Neural cell (in vitro differentiated cells): ENCODE results near the gene ZNF668. TPM values are rescaled to one million over a fixed set of nuclear protein-coding genes. Genes with fewer than 3 reads are reported as not detected.
A peak's percentile ranks its signal among the peaks of the same experiment; 100 is the strongest.

Source experiments
- H2AFZ ChIP-seq: fragments of 200-600, 300-800 bp; sonication (generic), shearing (Covaris generic); 2 replicates; pipeline ENCODE4 v1.6.0; 2014; ENCODE audit warnings: low read depth, mild to moderate bottlenecking, antibody characterized with exemption, low read length, moderate library complexity
- H3F3A ChIP-seq: fragments of 200-600 bp; shearing (Covaris generic); 2 replicates; pipeline ENCODE4 v1.6.1; 2016; ENCODE audit warnings: mild to moderate bottlenecking, moderate library complexity, mixed read lengths, antibody characterized with exemption, low read length; ENCODE audit not compliant: insufficient read depth, poor library complexity, severe bottlenecking
- H3K27ac ChIP-seq: fragments of 200-600, 300-800 bp; sonication (generic), shearing (Covaris generic); 2 replicates; pipeline ENCODE4 v1.5.1; 2014; ENCODE audit warnings: mild to moderate bottlenecking, low read length, moderate library complexity
- H3K27me3 ChIP-seq: fragments of 300-800, 200-600 bp; sonication (generic), shearing (Covaris generic); 2 replicates; pipeline ENCODE4 v1.6.0; 2014; ENCODE audit warnings: mild to moderate bottlenecking, low read depth, low read length, moderate library complexity; ENCODE audit not compliant: insufficient read depth
- H3K36me3 ChIP-seq: fragments of 300-800, 200-600 bp; sonication (generic), shearing (Covaris generic); 2 replicates; pipeline ENCODE4 v1.5.1; 2014; ENCODE audit warnings: mild to moderate bottlenecking, antibody characterized with exemption, low read length, moderate library complexity; ENCODE audit not compliant: insufficient read depth
- H3K4me2 ChIP-seq: fragments of 300-800, 200-600 bp; sonication (generic), shearing (Covaris generic); 2 replicates; pipeline ENCODE4 v1.6.0; 2014; ENCODE audit warnings: mild to moderate bottlenecking, low read length
- H3K4me3 ChIP-seq: fragments of 300-800, 200-600 bp; sonication (generic), shearing (Covaris generic); 2 replicates; pipeline ENCODE4 v1.5.1; 2014; ENCODE audit warnings: mild to moderate bottlenecking, low read length, moderate library complexity
- H3K79me2 ChIP-seq: fragments of 200-600 bp; shearing (Covaris generic); replicated peaks from 2 replicates; pipeline ENCODE4 v1.6.0; 2014; ENCODE audit warnings: mild to moderate bottlenecking, low read length, moderate library complexity; ENCODE audit not compliant: insufficient read depth
- H3K9ac ChIP-seq: fragments of 300-800, 200-600 bp; sonication (generic), shearing (Covaris generic); 2 replicates; pipeline ENCODE4 v1.6.1; 2016; ENCODE audit warnings: mild to moderate bottlenecking, low read length, mixed read lengths
- H3K9me2 ChIP-seq: fragments of 200-600 bp; shearing (Covaris generic); 2 replicates; pipeline ENCODE4 v1.6.1; 2016; ENCODE audit warnings: mild to moderate bottlenecking, low read length, mixed read lengths; ENCODE audit not compliant: insufficient read depth
- H3K9me3 ChIP-seq: fragments of 200-600, 300-800 bp; sonication (generic), shearing (Covaris generic); 2 replicates; pipeline ENCODE4 v1.6.1; 2016; ENCODE audit warnings: mild to moderate bottlenecking, mixed run types, low read length, moderate library complexity, mixed read lengths
- H4K20me1 ChIP-seq: fragments of 200-600 bp; shearing (Covaris generic); 2 replicates; pipeline ENCODE4 v1.6.1; 2016; ENCODE audit warnings: mild to moderate bottlenecking, mixed run types; ENCODE audit not compliant: insufficient read depth
- EP300 ChIP-seq: fragments of 450-650 bp; conservative IDR thresholded peaks from 2 replicates; pipeline ENCODE4 v1.6.1; 2014; ENCODE audit warnings: antibody characterized with exemption, mild to moderate bottlenecking, moderate library complexity; ENCODE audit not compliant: poor library complexity, severe bottlenecking
- MXI1 ChIP-seq: fragments of 450-650 bp; conservative IDR thresholded peaks from 2 replicates; pipeline ENCODE4 v1.6.1; 2014; ENCODE audit warnings: antibody characterized with exemption, mild to moderate bottlenecking; ENCODE audit not compliant: poor library complexity, severe bottlenecking
- POLR2AphosphoS5 ChIP-seq: IDR thresholded peaks from 2 replicates; pipeline ENCODE4 v1.6.1; 2012
- SMC3 ChIP-seq: fragments of 450-650 bp; conservative IDR thresholded peaks from 2 replicates; pipeline ENCODE4 v1.6.1; 2014; ENCODE audit warnings: antibody characterized with exemption, mild to moderate bottlenecking, moderate library complexity; ENCODE audit not compliant: poor library complexity
- TAF1 ChIP-seq: IDR thresholded peaks from 2 replicates; pipeline ENCODE4 v1.6.1; 2012; ENCODE audit warnings: low read depth
- polyA plus RNA-seq: library from polyadenylated mRNA; depleted of rRNA; stranded (reverse); fragments of >200 nt; gene quantifications from 2 replicates; pipeline ENCODE4 v1.2.3, GENCODE V29; 2014
- TF ChIP-seq, protein P1 (sequence below): fragments of 450-650 bp; IDR thresholded peaks from 2 replicates; pipeline ENCODE4 v1.5.1; 2014; ENCODE audit warnings: antibody characterized with exemption, mild to moderate bottlenecking, moderate library complexity; ENCODE audit not compliant: poor library complexity, severe bottlenecking
- TF ChIP-seq, protein P2 (sequence below): IDR thresholded peaks from 2 replicates; pipeline ENCODE4 v1.6.1; 2012; ENCODE audit warnings: borderline replicate concordance

ZNF668 gene
- polyA plus RNA-seq, 1 donor from 2014 or later, result 17.8 TPM

DNA sequence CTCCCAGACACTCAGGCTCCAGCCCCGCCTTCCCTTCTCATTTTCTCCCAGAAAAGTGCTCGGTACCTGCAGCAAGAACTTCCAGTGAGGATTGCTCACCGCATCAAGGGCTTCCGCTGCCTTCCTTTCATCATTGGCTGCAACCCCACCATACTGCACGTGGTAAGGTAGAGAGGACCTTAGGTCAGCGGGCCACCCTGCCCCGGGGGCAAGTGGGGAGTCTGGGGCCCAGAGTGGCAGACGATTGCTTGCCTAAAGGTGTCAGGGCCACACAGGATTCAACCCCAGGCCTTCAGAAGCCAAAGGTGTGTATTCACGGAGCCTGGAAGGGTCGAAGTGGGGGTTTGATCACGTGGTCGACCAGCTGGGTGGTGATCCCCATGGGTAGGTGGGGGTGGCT lies 35.6 kb upstream of the ZNF668 start:
- TF ChIP-seq SMC3, result no peak
- TF ChIP-seq, protein P1, sequence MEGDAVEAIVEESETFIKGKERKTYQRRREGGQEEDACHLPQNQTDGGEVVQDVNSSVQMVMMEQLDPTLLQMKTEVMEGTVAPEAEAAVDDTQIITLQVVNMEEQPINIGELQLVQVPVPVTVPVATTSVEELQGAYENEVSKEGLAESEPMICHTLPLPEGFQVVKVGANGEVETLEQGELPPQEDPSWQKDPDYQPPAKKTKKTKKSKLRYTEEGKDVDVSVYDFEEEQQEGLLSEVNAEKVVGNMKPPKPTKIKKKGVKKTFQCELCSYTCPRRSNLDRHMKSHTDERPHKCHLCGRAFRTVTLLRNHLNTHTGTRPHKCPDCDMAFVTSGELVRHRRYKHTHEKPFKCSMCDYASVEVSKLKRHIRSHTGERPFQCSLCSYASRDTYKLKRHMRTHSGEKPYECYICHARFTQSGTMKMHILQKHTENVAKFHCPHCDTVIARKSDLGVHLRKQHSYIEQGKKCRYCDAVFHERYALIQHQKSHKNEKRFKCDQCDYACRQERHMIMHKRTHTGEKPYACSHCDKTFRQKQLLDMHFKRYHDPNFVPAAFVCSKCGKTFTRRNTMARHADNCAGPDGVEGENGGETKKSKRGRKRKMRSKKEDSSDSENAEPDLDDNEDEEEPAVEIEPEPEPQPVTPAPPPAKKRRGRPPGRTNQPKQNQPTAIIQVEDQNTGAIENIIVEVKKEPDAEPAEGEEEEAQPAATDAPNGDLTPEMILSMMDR, result no peak
- no peak for TF ChIP-seq TAF1
- TF ChIP-seq, protein P2, sequence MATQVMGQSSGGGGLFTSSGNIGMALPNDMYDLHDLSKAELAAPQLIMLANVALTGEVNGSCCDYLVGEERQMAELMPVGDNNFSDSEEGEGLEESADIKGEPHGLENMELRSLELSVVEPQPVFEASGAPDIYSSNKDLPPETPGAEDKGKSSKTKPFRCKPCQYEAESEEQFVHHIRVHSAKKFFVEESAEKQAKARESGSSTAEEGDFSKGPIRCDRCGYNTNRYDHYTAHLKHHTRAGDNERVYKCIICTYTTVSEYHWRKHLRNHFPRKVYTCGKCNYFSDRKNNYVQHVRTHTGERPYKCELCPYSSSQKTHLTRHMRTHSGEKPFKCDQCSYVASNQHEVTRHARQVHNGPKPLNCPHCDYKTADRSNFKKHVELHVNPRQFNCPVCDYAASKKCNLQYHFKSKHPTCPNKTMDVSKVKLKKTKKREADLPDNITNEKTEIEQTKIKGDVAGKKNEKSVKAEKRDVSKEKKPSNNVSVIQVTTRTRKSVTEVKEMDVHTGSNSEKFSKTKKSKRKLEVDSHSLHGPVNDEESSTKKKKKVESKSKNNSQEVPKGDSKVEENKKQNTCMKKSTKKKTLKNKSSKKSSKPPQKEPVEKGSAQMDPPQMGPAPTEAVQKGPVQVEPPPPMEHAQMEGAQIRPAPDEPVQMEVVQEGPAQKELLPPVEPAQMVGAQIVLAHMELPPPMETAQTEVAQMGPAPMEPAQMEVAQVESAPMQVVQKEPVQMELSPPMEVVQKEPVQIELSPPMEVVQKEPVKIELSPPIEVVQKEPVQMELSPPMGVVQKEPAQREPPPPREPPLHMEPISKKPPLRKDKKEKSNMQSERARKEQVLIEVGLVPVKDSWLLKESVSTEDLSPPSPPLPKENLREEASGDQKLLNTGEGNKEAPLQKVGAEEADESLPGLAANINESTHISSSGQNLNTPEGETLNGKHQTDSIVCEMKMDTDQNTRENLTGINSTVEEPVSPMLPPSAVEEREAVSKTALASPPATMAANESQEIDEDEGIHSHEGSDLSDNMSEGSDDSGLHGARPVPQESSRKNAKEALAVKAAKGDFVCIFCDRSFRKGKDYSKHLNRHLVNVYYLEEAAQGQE, result no peak
- no peak overlapping the region for H3K4me2 ChIP-seq
- H3K4me3 ChIP-seq, result peak overlapping the region; percentile 99
- no peaks in the 10 kb centered on the region for H3K9me3 ChIP-seq
- no peaks in the 10 kb centered on the region for H3K27me3 ChIP-seq
- no peak overlapping the region for H2AFZ ChIP-seq
- no peaks in the 10 kb centered on the region for H3K9me2 ChIP-seq
- H3K9ac ChIP-seq, result no peak overlapping the region
- H3F3A ChIP-seq, result no peaks in the 10 kb centered on the region
- H3K36me3 ChIP-seq, result no peaks in the 10 kb centered on the region
- no peak overlapping the region for H3K27ac ChIP-seq
- H4K20me1 ChIP-seq, result no peaks in the 10 kb centered on the region
- H3K79me2 ChIP-seq, result no peaks in the 10 kb centered on the region

DNA sequence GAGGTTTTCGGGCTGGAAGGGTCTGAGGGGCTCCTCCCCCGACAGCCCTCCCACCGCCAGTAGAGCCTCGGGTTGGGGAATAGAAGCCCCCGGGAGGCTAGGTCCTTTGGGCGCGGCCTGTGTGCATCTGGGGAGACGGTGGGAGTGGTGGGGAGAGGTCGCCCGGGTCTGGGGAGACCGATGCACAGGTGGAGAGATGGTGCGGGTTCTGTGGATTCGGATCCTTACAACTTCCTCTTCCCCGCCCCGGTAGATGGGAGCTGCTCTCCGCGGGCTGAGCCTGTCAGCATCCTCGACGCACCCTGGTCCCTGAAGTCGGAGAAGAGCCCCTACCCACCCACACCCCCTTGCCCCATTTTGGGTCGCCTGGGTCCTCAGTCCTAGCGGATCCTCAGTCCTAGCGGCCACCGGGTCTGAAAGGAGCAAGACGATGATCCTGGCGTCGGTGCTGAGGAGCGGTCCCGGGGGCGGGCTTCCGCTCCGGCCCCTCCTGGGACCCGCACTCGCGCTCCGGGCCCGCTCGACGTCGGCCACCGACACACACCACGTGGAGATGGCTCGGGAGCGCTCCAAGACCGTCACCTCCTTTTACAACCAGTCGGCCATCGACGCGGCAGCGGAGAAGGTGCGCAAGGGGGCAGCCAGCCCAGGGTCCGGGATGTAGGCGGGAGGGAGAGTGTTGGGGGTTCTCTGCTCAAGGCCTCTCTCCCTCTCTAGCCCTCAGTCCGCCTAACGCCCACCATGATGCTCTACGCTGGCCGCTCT lies 34.9 kb upstream of the ZNF668 start:
- H3K27ac ChIP-seq, result peak overlapping the region; percentile 24
- no peaks in the 10 kb centered on the region for H3K36me3 ChIP-seq
- no peak for TF ChIP-seq POLR2AphosphoS5
- TF ChIP-seq MXI1, result no peak
- no peak for TF ChIP-seq EP300
- H3K4me3 ChIP-seq, result peak overlapping the region; percentile 99
- peak overlapping the region; percentile 87 for H3K9ac ChIP-seq
- peak overlapping the region; percentile 44 for H3K4me2 ChIP-seq
- no peaks in the 10 kb centered on the region for H4K20me1 ChIP-seq
- H3F3A ChIP-seq, result no peaks in the 10 kb centered on the region
- H3K27me3 ChIP-seq, result no peaks in the 10 kb centered on the region
- H2AFZ ChIP-seq, result peak overlapping the region; percentile 83
- H3K9me3 ChIP-seq, result no peaks in the 10 kb centered on the region
- no peaks in the 10 kb centered on the region for H3K9me2 ChIP-seq
- H3K79me2 ChIP-seq, result no peaks in the 10 kb centered on the region
